H1 (cell line): Measurements from ENCODE around the gene UGT1A7.

Source experiments
- EZH2 ChIP-seq: fragments of 200-600 bp; sonication (generic); IDR thresholded peaks from 2 replicates; pipeline ENCODE4 v1.7.1; 2012; ENCODE audit warnings: low read depth, mild to moderate bottlenecking, moderate library complexity, low read length, inconsistent platforms; ENCODE audit not compliant: severe bottlenecking
- POLR2A ChIP-seq, 2 experiments: IDR thresholded peaks; 1 replicate in 1 of 2; 2 replicates in 1 of 2; pipeline ENCODE4 v1.6.1; 2011; ENCODE audit warnings: low read depth in 2 of 2, low read length in 2 of 2, mild to moderate bottlenecking in 2 of 2; ENCODE audit errors: control extremely low read depth in 1 of 2
- RAD21 ChIP-seq, 2 experiments: IDR thresholded peaks in 1 of 2; conservative IDR thresholded peaks in 1 of 2; 2 replicates each; pipeline ENCODE4 v1.6.1; 2011; ENCODE audit warnings: low read depth in 2 of 2, low read length in 2 of 2, improper control_type of control experiment in 1 of 2, inconsistent platforms in 1 of 2, mild to moderate bottlenecking in 1 of 2, moderate library complexity in 1 of 2
- TF ChIP-seq, protein P1 (sequence below), 3 experiments: IDR thresholded peaks; 1 replicate in 2 of 3; 2 replicates in 1 of 3; pipeline versions ENCODE4 v1.5.1 to v1.6.1; 2011; ENCODE audit warnings: low read length in 3 of 3, mild to moderate bottlenecking in 3 of 3, inconsistent platforms in 2 of 3, low read depth in 1 of 3, moderate library complexity in 1 of 3; ENCODE audit not compliant: insufficient read depth in 1 of 3; ENCODE audit errors: control extremely low read depth in 1 of 3
- TF ChIP-seq, protein P2 (sequence below): IDR thresholded peaks from 2 replicates; pipeline ENCODE4 v1.6.1; 2011; ENCODE audit warnings: low read depth, mild to moderate bottlenecking, low read length; ENCODE audit not compliant: insufficient read depth

DNA sequence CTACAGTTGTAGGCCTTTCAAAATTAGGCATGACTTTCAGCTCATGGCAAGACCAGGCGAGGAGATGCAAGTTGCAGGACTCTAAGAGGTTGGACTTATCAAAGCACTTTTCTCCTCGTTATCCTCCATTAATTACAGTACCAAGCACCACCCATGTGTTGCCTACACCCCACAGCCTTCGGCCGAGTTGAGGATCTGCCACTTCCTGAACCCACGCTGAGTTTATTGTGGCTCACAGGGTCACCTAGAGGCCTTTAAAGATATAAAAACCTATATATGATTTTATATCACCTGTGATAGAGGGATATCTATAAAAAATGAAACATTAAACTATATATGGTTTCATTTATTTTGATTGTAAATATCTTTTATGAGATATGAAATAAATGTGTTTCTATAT, 42.9 kb upstream of the UGT1A7 start:
- TF ChIP-seq, protein P1, sequence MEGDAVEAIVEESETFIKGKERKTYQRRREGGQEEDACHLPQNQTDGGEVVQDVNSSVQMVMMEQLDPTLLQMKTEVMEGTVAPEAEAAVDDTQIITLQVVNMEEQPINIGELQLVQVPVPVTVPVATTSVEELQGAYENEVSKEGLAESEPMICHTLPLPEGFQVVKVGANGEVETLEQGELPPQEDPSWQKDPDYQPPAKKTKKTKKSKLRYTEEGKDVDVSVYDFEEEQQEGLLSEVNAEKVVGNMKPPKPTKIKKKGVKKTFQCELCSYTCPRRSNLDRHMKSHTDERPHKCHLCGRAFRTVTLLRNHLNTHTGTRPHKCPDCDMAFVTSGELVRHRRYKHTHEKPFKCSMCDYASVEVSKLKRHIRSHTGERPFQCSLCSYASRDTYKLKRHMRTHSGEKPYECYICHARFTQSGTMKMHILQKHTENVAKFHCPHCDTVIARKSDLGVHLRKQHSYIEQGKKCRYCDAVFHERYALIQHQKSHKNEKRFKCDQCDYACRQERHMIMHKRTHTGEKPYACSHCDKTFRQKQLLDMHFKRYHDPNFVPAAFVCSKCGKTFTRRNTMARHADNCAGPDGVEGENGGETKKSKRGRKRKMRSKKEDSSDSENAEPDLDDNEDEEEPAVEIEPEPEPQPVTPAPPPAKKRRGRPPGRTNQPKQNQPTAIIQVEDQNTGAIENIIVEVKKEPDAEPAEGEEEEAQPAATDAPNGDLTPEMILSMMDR (IDR thresholded peaks at IDR 0.05; ENCODE audit: control extremely low read depth in 1 of 3, insufficient read depth in 1 of 3, low read depth in 1 of 3, low read length in 3 of 3) = no peak
- TF ChIP-seq RAD21 (IDR thresholded peaks at IDR 0.05 in 1 of 2, conservative IDR thresholded peaks at IDR 0.05 in 1 of 2; ENCODE audit: low read depth in 2 of 2, low read length in 2 of 2) = no peak
- no peak for TF ChIP-seq POLR2A (IDR thresholded peaks at IDR 0.05; ENCODE audit: control extremely low read depth in 1 of 2, low read depth in 2 of 2, low read length in 2 of 2)
- TF ChIP-seq, protein P2, sequence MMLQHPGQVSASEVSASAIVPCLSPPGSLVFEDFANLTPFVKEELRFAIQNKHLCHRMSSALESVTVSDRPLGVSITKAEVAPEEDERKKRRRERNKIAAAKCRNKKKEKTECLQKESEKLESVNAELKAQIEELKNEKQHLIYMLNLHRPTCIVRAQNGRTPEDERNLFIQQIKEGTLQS = no peak
- no peak for TF ChIP-seq EZH2
